Left forelimb (tissue), 1 donor: Measurements from ENCODE around the gene CDK2.
"Not testable (repeated sequence)": the region's sequence is repeated elsewhere in the genome, so short reads cannot be mapped to it uniquely, and the experiment has no call there.

Experiments used
- DNase-seq: peaks from one replicate; pipeline ENCODE4 v3.0.0-alpha.2; 2018; ENCODE audit warnings: low spot score

The CDK2 gene

DNA sequence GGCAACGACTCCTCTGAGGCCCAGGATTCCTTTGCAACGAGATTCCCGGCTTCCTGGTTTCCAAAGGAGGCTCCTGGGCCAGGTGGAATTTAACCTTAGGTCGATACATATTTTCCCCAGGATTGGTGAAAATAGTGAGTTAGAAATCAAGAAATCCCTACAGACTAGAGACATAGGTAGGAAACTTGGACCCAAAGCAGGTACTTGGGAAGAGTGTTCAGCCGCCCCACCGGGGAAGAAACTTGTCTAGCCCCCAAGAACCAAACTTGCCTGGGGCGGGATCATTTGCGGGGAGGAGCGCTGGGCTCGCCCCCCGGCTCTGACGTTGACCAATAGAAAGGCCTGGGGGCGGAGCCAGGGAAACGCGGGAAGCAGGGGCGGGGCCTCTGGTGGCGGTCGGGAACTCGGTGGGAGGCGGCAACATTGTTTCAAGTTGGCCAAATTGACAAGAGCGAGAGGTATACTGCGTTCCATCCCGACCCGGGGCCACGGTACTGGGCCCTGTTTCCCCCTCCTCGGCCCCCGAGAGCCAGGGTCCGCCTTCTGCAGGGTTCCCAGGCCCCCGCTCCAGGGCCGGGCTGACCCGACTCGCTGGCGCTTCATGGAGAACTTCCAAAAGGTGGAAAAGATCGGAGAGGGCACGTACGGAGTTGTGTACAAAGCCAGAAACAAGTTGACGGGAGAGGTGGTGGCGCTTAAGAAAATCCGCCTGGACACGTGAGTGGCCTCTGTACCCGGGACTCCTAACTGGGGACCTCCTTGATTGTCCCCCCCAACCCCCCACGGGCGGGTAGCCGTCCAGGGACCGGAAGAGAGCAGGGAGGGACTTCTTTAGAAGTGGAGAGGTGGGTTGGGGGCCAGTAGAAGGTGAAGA is at the start of gene CDK2:
Gene CDK2 (plus strand): TSS at position 423 of the 874 bp plus-strand sequence. CDS start 179 bp downstream, at position 602.
- peak; percentile 95 for DNase-seq

GRCh38 chr12:55919032-55919431 is 47.6 kb upstream of the CDK2 start:
- DNase-seq: not testable (repeated sequence)

- DNase-seq: no peak
Observed at GRCh38 chr12:55922126-55922525, 44.5 kb upstream of the CDK2 start.

- DNase-seq: not testable (repeated sequence)
Observed at GRCh38 chr12:55923648-55924047, 43.0 kb upstream of the CDK2 start.

- DNase-seq: no peak
Observed at GRCh38 chr12:55925371-55925770, 41.3 kb upstream of the CDK2 start.

DNA sequence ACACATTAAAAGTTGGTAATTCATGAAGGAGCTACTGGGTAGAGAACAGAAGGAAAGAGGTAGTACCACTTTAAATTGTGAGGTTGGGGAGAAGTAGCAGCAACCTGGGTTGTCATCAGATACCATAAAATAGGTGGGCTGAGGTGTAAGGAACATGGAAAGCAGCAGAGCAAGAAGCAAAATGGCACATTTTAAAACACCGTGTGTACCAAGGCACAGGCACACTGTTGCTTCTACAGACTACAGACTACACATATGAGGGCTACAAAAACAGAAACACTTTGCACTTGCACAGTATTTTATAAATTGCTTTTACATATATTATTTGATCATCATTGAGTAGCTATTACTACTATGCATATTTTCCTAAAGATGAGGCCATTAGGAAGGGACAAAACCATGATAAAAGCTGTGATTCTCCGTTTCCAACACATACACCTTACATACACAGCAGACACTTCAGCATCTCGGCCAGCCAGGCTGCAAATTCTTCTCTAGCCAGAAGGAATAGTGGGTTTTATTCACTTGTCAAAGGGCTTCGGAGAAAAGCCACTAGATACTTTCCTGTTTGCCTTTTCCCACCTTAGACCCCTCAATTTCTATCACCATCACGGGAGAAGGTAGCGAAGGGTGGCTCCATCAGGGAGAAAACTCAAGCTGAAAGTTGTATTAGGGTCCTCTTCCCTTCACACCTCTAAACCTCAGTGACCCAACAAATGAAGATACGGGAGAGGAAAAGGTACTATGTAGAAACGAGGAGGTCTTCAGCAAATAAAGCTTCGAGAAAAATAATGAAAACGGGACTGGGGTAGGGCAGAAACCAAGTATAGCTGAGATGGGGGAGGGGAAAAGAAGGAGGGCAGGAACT is 40.5 kb upstream of the CDK2 start:
- no peak for DNase-seq

- DNase-seq: peak; percentile 96
Observed at GRCh38 chr12:55926738-55927587, 39.7 kb upstream of the CDK2 start.

- DNase-seq: peak; percentile 83
Observed at GRCh38 chr12:55927588-55928502, 38.8 kb upstream of the CDK2 start, which contains the start of gene PYM1. Gene PYM1, minus strand, starts transcription at chr12:55927894. Its CDS starts 133 bp downstream, at chr12:55927761.

- DNase-seq: no peak
Observed at GRCh38 chr12:55929306-55929791, 37.3 kb upstream of the CDK2 start.

GRCh38 chr12:55930771-55931316 is 35.8 kb upstream of the CDK2 start, which contains the start of gene DGKA:
Gene DGKA, plus strand, starts transcription at chr12:55931162. Its CDS starts 5,342 bp downstream, at chr12:55936504.
- DNase-seq: no peak

DNA sequence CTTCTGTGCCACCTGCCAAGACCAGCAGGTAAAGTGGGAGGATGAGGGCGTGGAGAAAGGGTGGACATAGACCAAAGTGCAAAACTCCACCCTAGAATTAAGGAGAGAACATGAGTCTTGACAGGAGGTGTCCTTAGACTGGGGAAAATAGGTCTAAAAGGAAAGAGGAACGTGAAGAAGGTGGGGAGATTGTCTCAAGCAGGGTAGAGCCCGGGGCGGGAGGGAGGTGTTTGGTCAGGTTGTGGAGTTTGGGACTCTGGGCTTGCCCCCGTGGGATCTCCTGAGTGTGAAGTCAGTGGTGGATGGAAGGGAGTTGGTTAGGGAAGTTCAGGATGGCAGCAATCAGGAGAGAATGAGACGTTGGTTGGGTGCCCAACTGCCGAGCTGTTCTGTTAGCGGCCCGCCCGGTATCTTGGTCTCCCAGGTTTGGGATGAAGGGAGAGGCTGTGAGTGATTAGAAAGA is 35.3 kb upstream of the CDK2 start:
- no peak for DNase-seq

GRCh38 chr12:55931780-55932550 is 34.7 kb upstream of the CDK2 start:
- DNase-seq: peak; percentile 84

GRCh38 chr12:55932551-55932910 is 34.1 kb upstream of the CDK2 start:
- no peak for DNase-seq

DNA sequence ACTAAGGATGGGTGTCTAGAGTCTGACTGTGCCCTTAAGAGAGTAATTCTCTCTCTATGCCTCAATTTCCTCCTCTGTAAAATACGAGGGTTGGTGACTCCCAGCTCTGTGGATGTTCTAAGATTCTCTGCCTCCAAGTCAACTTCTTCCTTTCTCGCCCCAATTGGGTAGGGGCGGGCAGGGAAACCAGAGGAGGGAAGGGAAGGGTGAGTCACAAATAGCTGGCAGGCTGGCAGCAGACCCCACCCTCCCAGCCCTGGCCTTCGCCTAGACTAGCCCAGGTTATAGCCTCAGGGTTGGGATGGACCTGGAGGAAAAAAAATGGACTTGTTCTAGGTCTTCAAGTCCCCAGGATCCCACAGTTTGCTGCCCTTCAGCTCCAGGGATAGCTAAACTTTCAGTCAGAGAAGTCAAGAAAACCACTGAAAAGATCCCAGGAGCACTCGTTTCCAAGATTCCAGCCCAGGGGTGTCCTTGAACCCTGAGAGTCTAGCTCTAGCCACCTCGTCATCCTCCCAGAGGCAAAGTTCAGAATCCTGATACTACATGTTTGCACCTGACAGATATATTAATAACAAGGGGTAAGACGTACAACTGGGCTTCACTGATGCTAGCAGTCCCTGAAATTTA is 33.3 kb upstream of the CDK2 start:
- DNase-seq: no peak

DNA sequence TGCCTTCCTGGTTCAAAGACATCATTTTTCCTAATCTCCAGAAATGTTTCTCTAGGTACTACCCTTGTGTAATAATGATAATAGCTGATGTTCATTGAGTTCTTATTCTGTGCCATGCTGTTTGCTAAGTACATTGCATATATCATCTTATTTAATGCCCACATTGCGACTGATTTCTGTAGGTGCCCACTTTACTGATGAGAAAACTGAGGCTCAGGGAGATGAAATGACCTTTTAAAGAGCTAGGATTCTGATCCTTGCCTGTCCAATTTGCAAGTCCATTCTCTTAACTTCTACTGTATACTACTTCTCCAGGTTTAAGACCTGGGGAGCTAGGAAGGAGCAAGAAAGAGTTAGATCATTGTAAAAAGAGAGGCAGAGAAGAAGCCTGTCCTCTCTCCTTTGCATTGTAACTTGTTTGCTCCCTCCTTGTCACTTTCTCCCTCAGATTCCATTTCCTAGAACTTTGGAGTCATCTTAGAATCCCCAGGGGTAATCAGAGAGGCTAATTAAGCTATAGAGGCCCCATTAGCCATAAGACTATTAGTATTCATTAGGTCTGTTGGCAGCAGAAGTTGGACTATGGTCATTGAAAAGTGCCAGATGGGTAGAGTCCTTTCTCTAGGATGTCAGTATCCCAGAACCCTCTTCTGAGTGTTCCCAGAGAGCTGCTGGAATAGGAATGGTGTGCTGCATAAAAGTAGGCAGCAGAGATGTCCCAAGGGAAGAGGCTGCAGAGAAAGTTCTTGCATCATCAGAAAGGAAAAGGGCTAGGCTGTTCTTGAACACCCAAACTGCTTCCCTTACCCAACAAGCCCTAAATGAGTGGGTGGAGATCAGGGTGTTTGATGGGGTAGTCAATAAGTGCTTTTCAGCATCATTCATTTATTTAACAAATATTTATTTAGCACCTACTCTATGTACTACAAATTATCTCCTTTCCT is 32.6 kb upstream of the CDK2 start:
- DNase-seq: no peak

DNA sequence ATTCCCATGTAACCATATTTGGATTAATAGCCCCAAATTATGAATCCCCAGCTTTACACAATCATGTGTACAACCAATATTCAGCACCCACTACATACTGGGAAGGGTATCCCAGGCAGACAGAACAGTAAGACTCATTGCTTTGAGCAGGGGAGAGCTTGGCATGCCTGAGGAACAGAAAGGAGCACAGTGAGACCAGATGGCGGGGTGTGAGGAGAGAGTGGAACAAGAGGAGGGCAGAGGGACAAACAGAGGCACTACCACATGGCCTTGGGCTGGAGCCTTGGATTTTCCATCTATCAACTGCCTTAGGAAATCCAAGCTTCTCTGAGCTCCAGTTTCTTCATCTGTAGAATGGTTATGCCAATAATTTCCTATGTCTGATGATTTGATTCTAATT is 31.9 kb upstream of the CDK2 start:
- no peak for DNase-seq

GRCh38 chr12:55935738-55936151 is 30.9 kb upstream of the CDK2 start:
- no peak for DNase-seq

DNA sequence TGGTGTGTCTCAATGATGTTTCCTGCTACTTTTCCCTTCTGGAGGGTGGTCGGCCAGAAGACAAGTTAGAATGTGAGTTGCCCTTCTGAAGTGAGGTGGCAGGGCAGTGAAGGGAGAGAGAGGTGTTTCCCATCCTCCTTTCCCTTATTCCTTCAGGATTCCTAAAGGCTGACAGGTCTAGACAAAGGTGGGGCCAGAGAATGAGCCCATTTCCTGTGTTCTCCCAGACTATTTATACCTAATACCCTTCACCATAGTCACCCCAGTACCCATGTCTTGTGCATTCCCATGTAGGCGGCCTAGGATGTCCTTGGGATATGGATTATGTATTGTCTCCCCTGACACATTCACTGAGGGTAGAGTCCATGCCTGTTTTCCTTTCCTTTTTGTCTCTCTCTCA is 28.6 kb upstream of the CDK2 start:
- no peak for DNase-seq
